ENCODE results near the gene CACNA1B. TPM values are rescaled to one million over a fixed set of nuclear protein-coding genes. Genes with fewer than 3 reads are reported as not detected.
A peak's percentile ranks its signal among the peaks of the same experiment; 100 is the strongest.

The CACNA1B gene
- total and polyA plus RNA-seq, 8 donors, result 0.15 to 0.34 (median 0.29) TPM; not detected in 1

- Histone ChIP-seq H3K9me3 (no peaks in the 10 kb centered on the region), H3K4me3 (no peak overlapping the region), H3K27ac (no peak overlapping the region), H3K4me1 (no peaks in the 10 kb centered on the region), H3K27me3 (peaks cover 0 to 29% of the 10 kb centered on the region in 2 donors), H3K36me3 (no peaks in the 10 kb centered on the region)
- ATAC-seq (no peak), DNase-seq (no peak)
- no peak for TF ChIP-seq CTCF (IDR thresholded peaks at IDR 0.05)
- intact Hi-C loops (cut with DNase I), result no loop called here
These were observed 126.1 kb downstream of the CACNA1B start for GRCh38 chr9:138003485-138004190.

GRCh38 chr9:138006576-138007233 is 129.1 kb downstream of the CACNA1B start:
- H3K4me1 ChIP-seq, result no peaks in the 10 kb centered on the region
- H3K27me3 ChIP-seq, result peaks cover 0 to 16% of the 10 kb centered on the region in 2 donors
- DNase-seq (peak in 1 of 4 donors; percentile 66), ATAC-seq (no peak)
- no peak overlapping the region for H3K4me3 ChIP-seq
- intact Hi-C loops (cut with DNase I), result no loop called here
- H3K9me3 ChIP-seq, result no peaks in the 10 kb centered on the region
- H3K36me3 ChIP-seq, result no peaks in the 10 kb centered on the region
- TF ChIP-seq CTCF (IDR thresholded peaks at IDR 0.05), result no peak
- H3K27ac ChIP-seq, result no peak overlapping the region

- peak in 1 of 4 donors; percentile 38 for DNase-seq
These were observed 130.0 kb downstream of the CACNA1B start for GRCh38 chr9:138007566-138007917.

GRCh38 chr9:138007918-138008841 is 130.6 kb downstream of the CACNA1B start:
- no peak for ATAC-seq
- TF ChIP-seq CTCF (IDR thresholded peaks at IDR 0.05), result no peak
- no peaks in the 10 kb centered on the region for H3K4me1 ChIP-seq
- H3K27ac ChIP-seq, result no peak overlapping the region
- peak in 1 of 4 donors; percentile 43 for DNase-seq
- H3K36me3 ChIP-seq, result no peaks in the 10 kb centered on the region
- H3K27me3 ChIP-seq, result peaks cover 0 to 10% of the 10 kb centered on the region in 2 donors
- H3K9me3 ChIP-seq, result no peaks in the 10 kb centered on the region
- intact Hi-C loops (cut with DNase I), result no loop called here
- H3K4me3 ChIP-seq, result no peak overlapping the region

More at GRCh38 chr9:138007566-138007917, 130.0 kb downstream of the CACNA1B start:
- ATAC-seq, result no peak
- H3K4me3 ChIP-seq, result no peak overlapping the region
- no peaks in the 10 kb centered on the region for H3K4me1 ChIP-seq
- no peaks in the 10 kb centered on the region for H3K9me3 ChIP-seq
- no peaks in the 10 kb centered on the region for H3K36me3 ChIP-seq
- no peak for TF ChIP-seq CTCF (IDR thresholded peaks at IDR 0.05)
- no peak overlapping the region for H3K27ac ChIP-seq
- intact Hi-C loops (cut with DNase I), result no loop called here
- H3K27me3 ChIP-seq, result peaks cover 0 to 14% of the 10 kb centered on the region in 2 donors

Measured in left lung (tissue), 10 donors.